HEK293 (cell line): ENCODE results near the gene CKS1B.

ENCODE experiments used
- MYNN ChIP-seq: fragments of 450-650 bp; formaldehyde crosslinking; IDR thresholded peaks from 2 replicates; pipeline ENCODE4 v1.5.1; 2016; ENCODE audit warnings: missing biosample characterization, missing genetic modification characterization, borderline replicate concordance
- OSR2 ChIP-seq: fragments of 450-650 bp; formaldehyde crosslinking; IDR thresholded peaks from 2 replicates; pipeline ENCODE4 v1.5.1; 2016; ENCODE audit warnings: missing biosample characterization, missing genetic modification characterization
- PATZ1 ChIP-seq: fragments of 450-650 bp; formaldehyde crosslinking; IDR thresholded peaks from 2 replicates; pipeline ENCODE4 v1.5.1; 2016; ENCODE audit warnings: missing biosample characterization, missing genetic modification characterization
- ZFP37 ChIP-seq: fragments of 450-650 bp; formaldehyde crosslinking; IDR thresholded peaks from 2 replicates; pipeline ENCODE4 v1.5.1; 2016; ENCODE audit warnings: missing biosample characterization, missing genetic modification characterization
- ZFP69B ChIP-seq: fragments of 450-650 bp; formaldehyde crosslinking; IDR thresholded peaks from 2 replicates; pipeline ENCODE4 v1.5.1; 2016; ENCODE audit warnings: missing biosample characterization, missing genetic modification characterization
- ZNF146 ChIP-seq: fragments of 450-650 bp; formaldehyde crosslinking; IDR thresholded peaks from 2 replicates; pipeline ENCODE4 v1.5.1; 2016; ENCODE audit warnings: missing biosample characterization, missing genetic modification characterization
- ZNF184 ChIP-seq: fragments of 450-650 bp; IDR thresholded peaks from 2 replicates; pipeline ENCODE4 v1.5.1; 2018; ENCODE audit warnings: missing biosample characterization, mild to moderate bottlenecking, missing genetic modification characterization
- ZNF19 ChIP-seq: fragments of 450-650 bp; formaldehyde crosslinking; IDR thresholded peaks from 2 replicates; pipeline ENCODE4; 2016; ENCODE audit warnings: missing biosample characterization, missing genetic modification characterization, low read depth
- ZNF214 ChIP-seq: fragments of 450-650 bp; formaldehyde crosslinking; IDR thresholded peaks from 2 replicates; pipeline ENCODE4 v1.5.1; 2017; ENCODE audit warnings: missing biosample characterization, mild to moderate bottlenecking, missing genetic modification characterization, borderline replicate concordance
- ZNF223 ChIP-seq: fragments of 450-650 bp; formaldehyde crosslinking; IDR thresholded peaks from 2 replicates; pipeline ENCODE4 v1.5.1; 2016; ENCODE audit warnings: missing biosample characterization, missing genetic modification characterization
- ZNF302 ChIP-seq: fragments of 450-650 bp; formaldehyde crosslinking; IDR thresholded peaks from 2 replicates; pipeline ENCODE4 v1.5.1; 2016; ENCODE audit warnings: missing biosample characterization, missing genetic modification characterization, low read depth
- ZNF335 ChIP-seq: fragments of 450-650 bp; formaldehyde crosslinking; conservative IDR thresholded peaks from 2 replicates; pipeline ENCODE4 v1.5.1; 2016; ENCODE audit warnings: missing biosample characterization, missing genetic modification characterization
- ZNF473 ChIP-seq: fragments of 450-650 bp; formaldehyde crosslinking; IDR thresholded peaks from 2 replicates; pipeline ENCODE4 v1.5.1; 2017; ENCODE audit warnings: missing biosample characterization, missing genetic modification characterization
- ZNF530 ChIP-seq: fragments of 450-650 bp; formaldehyde crosslinking; IDR thresholded peaks from 2 replicates; pipeline ENCODE4 v1.5.1; 2016; ENCODE audit warnings: low read depth, missing biosample characterization, missing genetic modification characterization
- ZNF555 ChIP-seq: fragments of 450-650 bp; formaldehyde crosslinking; conservative IDR thresholded peaks from 2 replicates; pipeline ENCODE4 v1.5.1; 2017; ENCODE audit warnings: missing biosample characterization, mild to moderate bottlenecking, missing genetic modification characterization, inconsistent platforms
- ZNF670 ChIP-seq: fragments of 450-650 bp; formaldehyde crosslinking; IDR thresholded peaks from 2 replicates; pipeline ENCODE4 v1.5.1; 2016; ENCODE audit warnings: missing biosample characterization, missing genetic modification characterization, low read depth
- ZNF76 ChIP-seq: fragments of 450-650 bp; formaldehyde crosslinking; IDR thresholded peaks from 2 replicates; pipeline ENCODE4; 2016; ENCODE audit warnings: low read depth, missing biosample characterization, missing genetic modification characterization, borderline replicate concordance
- ZNF776 ChIP-seq: fragments of 450-650 bp; formaldehyde crosslinking; IDR thresholded peaks from 2 replicates; pipeline ENCODE4 v1.5.0; 2017; ENCODE audit warnings: missing biosample characterization, missing genetic modification characterization, borderline replicate concordance
- ZNF792 ChIP-seq: fragments of 450-650 bp; formaldehyde crosslinking; IDR thresholded peaks from 2 replicates; pipeline ENCODE4 v1.5.1; 2016; ENCODE audit warnings: missing biosample characterization, missing genetic modification characterization
- TF ChIP-seq, protein P1 (sequence below): fragments of 450-650 bp; formaldehyde crosslinking; conservative IDR thresholded peaks from 2 replicates; pipeline ENCODE4 v1.5.1; 2016; ENCODE audit warnings: low read depth, missing biosample characterization, missing genetic modification characterization
- TF ChIP-seq, protein P2 (sequence below): fragments of 450-650 bp; formaldehyde crosslinking; IDR thresholded peaks from 2 replicates; pipeline ENCODE4 v1.5.1; 2016; ENCODE audit warnings: missing biosample characterization, missing genetic modification characterization
- TF ChIP-seq, protein P3 (sequence below): fragments of 450-650 bp; formaldehyde crosslinking; IDR thresholded peaks from 2 replicates; pipeline ENCODE4 v1.5.1; 2016; ENCODE audit warnings: missing biosample characterization, missing genetic modification characterization
- TF ChIP-seq, protein P4 (sequence below): fragments of 450-650 bp; formaldehyde crosslinking; IDR thresholded peaks from 2 replicates; pipeline ENCODE4 v1.5.1; 2016; ENCODE audit warnings: missing biosample characterization, missing genetic modification characterization
- TF ChIP-seq, protein P5 (sequence below): fragments of 450-650 bp; formaldehyde crosslinking; IDR thresholded peaks from 2 replicates; pipeline ENCODE4 v1.5.1; 2016; ENCODE audit warnings: missing biosample characterization, missing genetic modification characterization

Gene CKS1B

GRCh38 chr1:154943649-154944400, 30.7 kb upstream of the CKS1B start (continued):
- TF ChIP-seq ZNF76 (tag by site-specific recombination), result no peak
- TF ChIP-seq ZNF302 (tag by site-specific recombination), result no peak
- TF ChIP-seq MYNN (tag by site-specific recombination), result no peak
- TF ChIP-seq ZNF670 (tag by site-specific recombination), result no peak
- TF ChIP-seq, protein P1, sequence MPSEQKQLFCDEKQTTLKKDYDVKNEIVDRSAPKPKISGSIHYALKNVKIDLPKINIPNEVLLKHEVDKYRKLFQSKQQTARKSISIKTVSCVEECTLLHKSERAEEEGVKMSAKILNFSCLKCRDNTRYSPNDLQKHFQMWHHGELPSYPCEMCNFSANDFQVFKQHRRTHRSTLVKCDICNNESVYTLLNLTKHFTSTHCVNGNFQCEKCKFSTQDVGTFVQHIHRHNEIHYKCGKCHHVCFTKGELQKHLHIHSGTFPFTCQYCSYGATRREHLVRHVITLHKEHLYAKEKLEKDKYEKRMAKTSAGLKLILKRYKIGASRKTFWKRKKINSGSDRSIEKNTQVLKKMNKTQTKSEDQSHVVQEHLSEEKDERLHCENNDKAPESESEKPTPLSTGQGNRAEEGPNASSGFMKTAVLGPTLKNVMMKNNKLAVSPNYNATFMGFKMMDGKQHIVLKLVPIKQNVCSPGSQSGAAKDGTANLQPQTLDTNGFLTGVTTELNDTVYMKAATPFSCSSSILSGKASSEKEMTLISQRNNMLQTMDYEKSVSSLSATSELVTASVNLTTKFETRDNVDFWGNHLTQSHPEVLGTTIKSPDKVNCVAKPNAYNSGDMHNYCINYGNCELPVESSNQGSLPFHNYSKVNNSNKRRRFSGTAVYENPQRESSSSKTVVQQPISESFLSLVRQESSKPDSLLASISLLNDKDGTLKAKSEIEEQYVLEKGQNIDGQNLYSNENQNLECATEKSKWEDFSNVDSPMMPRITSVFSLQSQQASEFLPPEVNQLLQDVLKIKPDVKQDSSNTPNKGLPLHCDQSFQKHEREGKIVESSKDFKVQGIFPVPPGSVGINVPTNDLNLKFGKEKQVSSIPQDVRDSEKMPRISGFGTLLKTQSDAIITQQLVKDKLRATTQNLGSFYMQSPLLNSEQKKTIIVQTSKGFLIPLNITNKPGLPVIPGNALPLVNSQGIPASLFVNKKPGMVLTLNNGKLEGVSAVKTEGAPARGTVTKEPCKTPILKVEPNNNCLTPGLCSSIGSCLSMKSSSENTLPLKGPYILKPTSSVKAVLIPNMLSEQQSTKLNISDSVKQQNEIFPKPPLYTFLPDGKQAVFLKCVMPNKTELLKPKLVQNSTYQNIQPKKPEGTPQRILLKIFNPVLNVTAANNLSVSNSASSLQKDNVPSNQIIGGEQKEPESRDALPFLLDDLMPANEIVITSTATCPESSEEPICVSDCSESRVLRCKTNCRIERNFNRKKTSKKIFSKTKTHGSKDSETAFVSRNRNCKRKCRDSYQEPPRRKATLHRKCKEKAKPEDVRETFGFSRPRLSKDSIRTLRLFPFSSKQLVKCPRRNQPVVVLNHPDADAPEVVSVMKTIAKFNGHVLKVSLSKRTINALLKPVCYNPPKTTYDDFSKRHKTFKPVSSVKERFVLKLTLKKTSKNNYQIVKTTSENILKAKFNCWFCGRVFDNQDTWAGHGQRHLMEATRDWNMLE (tag by site-specific recombination), result no peak
- no peak for TF ChIP-seq ZNF146 (tag by site-specific recombination)
- TF ChIP-seq, protein P2, sequence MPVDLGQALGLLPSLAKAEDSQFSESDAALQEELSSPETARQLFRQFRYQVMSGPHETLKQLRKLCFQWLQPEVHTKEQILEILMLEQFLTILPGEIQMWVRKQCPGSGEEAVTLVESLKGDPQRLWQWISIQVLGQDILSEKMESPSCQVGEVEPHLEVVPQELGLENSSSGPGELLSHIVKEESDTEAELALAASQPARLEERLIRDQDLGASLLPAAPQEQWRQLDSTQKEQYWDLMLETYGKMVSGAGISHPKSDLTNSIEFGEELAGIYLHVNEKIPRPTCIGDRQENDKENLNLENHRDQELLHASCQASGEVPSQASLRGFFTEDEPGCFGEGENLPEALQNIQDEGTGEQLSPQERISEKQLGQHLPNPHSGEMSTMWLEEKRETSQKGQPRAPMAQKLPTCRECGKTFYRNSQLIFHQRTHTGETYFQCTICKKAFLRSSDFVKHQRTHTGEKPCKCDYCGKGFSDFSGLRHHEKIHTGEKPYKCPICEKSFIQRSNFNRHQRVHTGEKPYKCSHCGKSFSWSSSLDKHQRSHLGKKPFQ (tag by site-specific recombination), result no peak
- TF ChIP-seq ZNF473 (tag by site-specific recombination), result no peak
- TF ChIP-seq, protein P3, sequence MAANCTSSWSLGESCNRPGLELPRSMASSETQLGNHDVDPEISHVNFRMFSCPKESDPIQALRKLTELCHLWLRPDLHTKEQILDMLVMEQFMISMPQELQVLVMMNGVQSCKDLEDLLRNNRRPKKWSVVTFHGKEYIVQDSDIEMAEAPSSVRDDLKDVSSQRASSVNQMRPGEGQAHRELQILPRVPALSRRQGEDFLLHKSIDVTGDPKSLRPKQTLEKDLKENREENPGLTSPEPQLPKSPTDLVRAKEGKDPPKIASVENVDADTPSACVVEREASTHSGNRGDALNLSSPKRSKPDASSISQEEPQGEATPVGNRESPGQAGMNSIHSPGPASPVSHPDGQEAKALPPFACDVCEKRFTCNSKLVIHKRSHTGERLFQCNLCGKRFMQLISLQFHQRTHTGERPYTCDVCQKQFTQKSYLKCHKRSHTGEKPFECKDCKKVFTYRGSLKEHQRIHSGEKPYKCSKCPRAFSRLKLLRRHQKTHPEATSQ (tag by site-specific recombination), result no peak
- no peak for TF ChIP-seq OSR2 (tag by site-specific recombination)
- no peak for TF ChIP-seq ZNF792
- TF ChIP-seq ZNF530 (tag by site-specific recombination), result no peak
- no peak for TF ChIP-seq ZNF214 (tag by site-specific recombination)
- TF ChIP-seq ZNF19 (tag by site-specific recombination), result no peak
- TF ChIP-seq ZNF184 (tag by site-specific recombination), result no peak
- TF ChIP-seq ZNF555, result no peak
- TF ChIP-seq ZNF335, result no peak
- no peak; the same call in 1 of the 2 replicates for TF ChIP-seq PATZ1 (tag by site-specific recombination)
- no peak for TF ChIP-seq ZNF223
- TF ChIP-seq, protein P4, sequence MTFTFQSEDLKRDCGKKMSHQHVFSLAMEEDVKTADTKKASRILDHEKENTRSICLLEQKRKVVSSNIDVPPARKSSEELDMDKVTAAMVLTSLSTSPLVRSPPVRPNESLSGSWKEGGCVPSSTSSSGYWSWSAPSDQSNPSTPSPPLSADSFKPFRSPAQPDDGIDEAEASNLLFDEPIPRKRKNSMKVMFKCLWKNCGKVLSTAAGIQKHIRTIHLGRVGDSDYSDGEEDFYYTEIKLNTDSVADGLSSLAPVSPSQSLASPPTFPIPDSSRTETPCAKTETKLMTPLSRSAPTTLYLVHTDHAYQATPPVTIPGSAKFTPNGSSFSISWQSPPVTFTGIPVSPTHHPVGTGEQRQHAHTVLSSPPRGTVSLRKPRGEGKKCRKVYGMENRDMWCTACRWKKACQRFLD, result no peak
- no peak for TF ChIP-seq ZFP69B (tag by site-specific recombination)
- TF ChIP-seq ZNF776 (tag by site-specific recombination), result no peak
- no peak for TF ChIP-seq ZFP37 (tag by site-specific recombination)
- TF ChIP-seq, protein P5, sequence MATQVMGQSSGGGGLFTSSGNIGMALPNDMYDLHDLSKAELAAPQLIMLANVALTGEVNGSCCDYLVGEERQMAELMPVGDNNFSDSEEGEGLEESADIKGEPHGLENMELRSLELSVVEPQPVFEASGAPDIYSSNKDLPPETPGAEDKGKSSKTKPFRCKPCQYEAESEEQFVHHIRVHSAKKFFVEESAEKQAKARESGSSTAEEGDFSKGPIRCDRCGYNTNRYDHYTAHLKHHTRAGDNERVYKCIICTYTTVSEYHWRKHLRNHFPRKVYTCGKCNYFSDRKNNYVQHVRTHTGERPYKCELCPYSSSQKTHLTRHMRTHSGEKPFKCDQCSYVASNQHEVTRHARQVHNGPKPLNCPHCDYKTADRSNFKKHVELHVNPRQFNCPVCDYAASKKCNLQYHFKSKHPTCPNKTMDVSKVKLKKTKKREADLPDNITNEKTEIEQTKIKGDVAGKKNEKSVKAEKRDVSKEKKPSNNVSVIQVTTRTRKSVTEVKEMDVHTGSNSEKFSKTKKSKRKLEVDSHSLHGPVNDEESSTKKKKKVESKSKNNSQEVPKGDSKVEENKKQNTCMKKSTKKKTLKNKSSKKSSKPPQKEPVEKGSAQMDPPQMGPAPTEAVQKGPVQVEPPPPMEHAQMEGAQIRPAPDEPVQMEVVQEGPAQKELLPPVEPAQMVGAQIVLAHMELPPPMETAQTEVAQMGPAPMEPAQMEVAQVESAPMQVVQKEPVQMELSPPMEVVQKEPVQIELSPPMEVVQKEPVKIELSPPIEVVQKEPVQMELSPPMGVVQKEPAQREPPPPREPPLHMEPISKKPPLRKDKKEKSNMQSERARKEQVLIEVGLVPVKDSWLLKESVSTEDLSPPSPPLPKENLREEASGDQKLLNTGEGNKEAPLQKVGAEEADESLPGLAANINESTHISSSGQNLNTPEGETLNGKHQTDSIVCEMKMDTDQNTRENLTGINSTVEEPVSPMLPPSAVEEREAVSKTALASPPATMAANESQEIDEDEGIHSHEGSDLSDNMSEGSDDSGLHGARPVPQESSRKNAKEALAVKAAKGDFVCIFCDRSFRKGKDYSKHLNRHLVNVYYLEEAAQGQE (tag by site-specific recombination), result no peak
